Erythroblast (primary cell): Measurements from ENCODE around the gene AEBP1.

ENCODE experiments used
- GATA1 ChIP-seq: IDR thresholded peaks from 2 replicates; pipeline ENCODE4 v1.6.1; 2011; ENCODE audit warnings: low read depth, mild to moderate bottlenecking, control low read depth, low read length, moderate library complexity
- POLR2A ChIP-seq: IDR thresholded peaks from 2 replicates; pipeline ENCODE4 v1.6.1; 2011; ENCODE audit warnings: mild to moderate bottlenecking, low read length

DNA sequence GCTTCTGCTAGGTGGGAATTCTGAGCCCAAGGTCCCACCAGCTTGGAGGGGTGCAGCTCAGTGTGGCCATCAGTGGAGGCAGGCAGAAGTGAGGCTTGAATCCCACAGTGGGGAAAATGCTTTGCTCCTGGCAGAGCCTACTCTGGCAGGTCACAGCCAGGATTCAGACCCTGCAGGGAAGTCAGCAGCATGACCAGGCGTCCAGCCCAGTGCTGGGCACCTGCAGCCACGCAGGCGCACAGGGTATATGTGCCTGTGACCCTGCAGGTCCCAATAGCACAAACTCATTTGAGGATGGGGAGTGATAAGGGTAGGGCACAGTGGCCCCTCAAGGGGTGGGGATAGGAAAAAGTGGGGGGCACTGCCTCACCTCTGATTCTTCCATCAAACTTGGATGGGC, 8.4 kb upstream of the AEBP1 start:
- TF ChIP-seq POLR2A: no peak
- no peak for TF ChIP-seq GATA1
